GM19463 (cell line): ENCODE measurements around the gene PIGW.

Source experiments
- ATAC-seq: cut with Tn5 transposase; IDR thresholded peaks from one replicate; pipeline ENCODE4 v1.9.1; 2021; ENCODE audit warnings: mild to moderate bottlenecking, moderate library complexity; ENCODE audit not compliant: unreplicated experiment

PIGW gene, protein sequence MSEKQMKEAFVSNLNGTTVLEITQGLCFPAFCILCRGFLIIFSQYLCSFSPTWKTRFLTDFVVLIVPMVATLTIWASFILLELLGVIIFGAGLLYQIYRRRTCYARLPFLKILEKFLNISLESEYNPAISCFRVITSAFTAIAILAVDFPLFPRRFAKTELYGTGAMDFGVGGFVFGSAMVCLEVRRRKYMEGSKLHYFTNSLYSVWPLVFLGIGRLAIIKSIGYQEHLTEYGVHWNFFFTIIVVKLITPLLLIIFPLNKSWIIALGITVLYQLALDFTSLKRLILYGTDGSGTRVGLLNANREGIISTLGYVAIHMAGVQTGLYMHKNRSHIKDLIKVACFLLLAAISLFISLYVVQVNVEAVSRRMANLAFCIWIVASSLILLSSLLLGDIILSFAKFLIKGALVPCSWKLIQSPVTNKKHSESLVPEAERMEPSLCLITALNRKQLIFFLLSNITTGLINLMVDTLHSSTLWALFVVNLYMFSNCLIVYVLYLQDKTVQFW

DNA sequence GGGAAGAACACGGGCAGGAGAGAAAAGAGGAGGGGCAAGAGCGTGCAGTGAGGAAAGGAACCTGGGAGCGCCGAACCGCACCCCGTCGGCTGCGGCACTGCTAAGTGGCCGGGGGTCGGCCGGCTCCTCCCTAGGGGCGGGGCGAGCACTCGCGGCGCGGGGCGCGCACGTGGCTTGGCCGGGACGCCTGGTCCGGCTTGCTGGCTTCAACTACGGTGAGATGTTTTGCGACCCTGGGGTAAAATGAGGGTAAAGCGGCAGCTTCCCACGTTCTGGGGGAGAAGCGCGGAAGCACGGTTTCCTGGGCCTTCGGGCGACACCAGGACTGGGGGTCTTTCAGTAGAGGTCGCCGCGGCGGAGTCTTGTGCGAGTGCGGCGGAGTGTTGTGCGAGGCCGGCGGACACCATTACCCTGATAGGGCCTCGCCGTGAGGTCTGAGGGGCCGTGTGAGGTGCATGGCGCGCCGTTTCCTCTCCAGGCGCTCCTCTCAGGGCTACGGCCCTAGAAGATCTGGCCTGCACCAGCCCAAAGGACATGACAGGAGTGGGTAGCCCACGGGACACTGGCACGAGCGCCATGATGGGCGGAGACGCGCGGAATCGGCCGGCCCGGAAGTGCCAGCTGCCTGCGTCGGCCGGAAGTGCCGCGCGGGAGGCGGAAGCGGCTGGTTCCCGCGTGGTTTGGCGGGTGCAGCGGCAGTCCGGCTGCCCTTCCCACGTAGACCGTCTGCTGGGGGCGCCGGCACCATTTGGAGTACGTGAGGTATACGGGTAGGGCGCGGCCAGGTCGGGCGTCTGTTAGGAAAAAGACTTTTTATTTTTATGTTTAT is at the start of gene PIGW, which contains the start of gene MYO19:
Gene PIGW (plus strand): TSS at position 148 of the 829 bp plus-strand sequence. CDS start 2,115 bp downstream, outside the sequence.
Gene MYO19 (minus strand): TSS at position 29 of the 829 bp plus-strand sequence. CDS start 2,330 bp downstream, outside the sequence.
- peak; percentile 75 for ATAC-seq

DNA sequence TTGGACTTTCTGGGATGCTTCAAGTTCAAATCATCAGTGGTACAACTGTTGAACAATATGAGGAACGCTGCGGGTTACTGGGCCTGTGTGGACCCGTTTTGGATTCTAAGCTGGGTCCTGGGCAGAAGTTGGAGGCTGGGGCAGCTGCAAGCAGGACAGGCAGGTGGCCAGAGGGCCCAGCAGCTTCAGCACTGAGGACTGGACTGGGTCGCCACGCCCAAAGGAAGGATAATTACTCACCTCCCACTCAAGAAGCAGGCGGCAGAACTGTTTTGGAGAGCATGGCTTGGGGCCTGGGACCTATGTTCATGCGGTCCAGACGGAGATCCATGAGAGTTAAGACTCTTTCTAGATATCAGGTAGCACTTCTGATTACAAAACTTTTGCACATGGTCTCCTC is 49.8 kb upstream of the PIGW start:
- ATAC-seq, result no peak

DNA sequence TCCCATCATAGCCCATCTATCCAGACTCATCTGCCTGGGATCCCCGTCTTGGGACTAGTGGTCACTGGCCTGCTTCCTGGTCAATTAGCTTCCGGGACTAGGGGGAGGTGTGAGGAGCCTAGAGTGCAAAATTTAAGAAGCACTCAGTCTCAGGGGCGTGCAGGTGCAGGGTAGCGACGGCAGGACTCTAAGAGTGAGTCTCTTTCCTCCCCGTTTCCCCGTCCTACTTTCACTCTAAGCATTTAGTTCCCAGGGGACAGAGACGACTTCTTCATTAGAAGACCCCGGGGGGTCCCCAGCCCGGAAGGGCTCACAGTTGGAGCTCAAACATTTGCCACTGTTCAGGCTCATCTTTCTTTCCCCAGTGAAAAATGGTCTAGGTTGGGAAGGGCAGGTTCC is 49.0 kb upstream of the PIGW start:
- ATAC-seq, result no peak

DNA sequence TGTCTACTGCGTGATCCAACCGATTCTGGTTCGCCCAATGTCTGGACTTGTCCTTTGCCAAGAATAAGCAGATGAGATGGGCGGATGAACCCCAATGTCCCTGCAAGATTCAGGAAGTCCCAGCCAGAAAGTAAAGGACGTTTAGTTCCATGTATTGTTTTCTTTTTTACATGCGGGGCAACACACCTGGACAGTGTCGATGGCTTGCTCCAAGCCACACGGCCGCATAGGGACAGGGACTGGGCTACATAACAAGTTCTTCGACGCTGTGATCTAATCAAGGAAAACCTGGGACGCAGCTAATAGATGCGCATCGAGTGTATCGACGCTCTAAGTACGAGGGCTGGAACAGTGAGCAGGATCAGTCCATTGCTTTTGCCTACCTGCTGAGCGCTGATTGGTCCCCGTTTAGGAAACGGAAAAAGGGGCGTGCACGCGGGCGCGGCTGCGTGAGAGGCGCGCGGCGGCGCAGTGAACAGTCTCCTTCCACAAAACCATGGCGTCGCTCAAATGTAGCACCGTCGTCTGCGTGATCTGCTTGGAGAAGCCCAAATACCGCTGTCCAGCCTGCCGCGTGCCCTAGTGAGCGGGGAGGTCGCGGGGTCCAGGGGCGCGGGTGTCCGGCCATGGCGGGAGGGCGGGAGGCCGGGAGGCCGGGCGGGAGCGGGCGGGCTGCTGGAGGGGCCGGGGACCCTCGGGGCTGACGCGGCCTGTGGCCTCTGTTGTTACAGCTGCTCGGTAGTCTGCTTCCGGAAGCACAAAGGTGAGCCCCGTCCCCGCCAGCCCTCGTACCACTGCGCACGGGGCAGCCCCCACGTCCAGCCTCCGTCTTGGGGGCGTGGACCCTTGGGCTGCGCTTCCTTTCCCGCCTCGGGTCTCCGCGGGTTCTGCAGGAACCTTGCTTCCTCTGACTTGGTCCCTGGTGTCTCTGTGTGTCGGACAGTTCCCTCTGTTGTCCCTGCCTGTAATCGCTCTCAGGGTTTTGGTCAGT is 48.3 kb upstream of the PIGW start, which contains the start of gene ZNHIT3:
Gene ZNHIT3 (plus strand): TSS at position 478 of the 991 bp plus-strand sequence. CDS start 19 bp downstream, at position 497.
- peak; percentile 92 for ATAC-seq

DNA sequence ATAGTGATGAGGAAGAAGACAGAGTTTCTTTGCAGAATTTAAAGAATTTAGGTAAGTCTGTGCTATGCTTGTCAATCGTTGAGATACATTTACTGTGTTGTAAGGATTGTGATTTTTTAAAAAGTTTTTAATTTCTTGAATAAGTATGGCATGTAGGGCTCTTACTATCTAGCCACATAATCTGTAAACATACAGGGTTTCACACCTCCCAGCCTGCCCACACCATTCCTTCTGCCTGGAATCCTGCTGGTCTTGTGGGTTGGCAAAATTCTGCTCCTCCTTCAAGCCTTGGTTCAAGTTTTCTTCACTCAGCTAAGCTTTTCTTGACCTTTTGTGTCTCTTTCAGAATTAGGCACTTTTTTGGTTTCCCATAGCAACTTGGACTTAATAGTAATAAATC is 40.8 kb upstream of the PIGW start:
- ATAC-seq, result no peak

DNA sequence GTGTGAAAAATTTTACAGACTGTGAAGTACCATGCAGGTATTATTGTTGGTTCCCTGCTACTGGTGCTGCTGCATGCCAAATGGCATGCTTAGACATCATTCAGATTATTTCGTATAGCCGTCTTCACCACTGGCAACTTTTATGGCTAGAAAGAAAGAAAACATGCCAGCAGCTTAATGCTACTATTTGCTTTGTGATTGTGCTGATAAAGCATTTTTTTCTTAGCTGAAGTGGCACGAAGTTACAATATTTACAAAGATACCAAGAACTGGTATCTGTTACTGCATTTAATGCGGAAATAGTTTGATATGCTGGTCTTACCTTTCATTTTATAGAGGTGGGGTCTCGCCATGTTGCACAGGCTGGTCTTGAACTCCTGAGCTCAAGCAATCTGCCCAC is 40.1 kb upstream of the PIGW start:
- ATAC-seq, result no peak

DNA sequence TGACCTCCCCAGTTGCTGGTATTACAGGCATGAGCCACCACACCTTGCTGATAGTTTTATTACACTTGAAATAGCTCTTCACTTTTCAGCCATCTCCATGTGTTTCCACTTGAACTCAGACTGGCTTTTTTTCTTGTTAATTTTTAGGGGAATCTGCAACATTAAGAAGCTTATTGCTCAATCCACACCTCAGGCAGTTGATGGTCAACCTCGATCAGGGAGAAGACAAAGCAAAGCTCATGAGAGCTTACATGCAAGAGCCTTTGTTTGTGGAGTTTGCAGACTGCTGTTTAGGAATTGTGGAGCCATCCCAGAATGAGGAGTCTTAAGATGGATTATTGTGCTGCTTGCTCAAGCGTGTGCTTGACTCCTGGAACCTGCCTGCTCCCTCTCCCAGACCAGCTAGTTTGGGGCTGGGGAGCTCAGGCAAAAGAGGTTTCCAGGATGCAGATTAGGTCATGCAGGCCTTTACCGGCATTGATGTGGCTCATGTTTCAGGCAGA is 39.7 kb upstream of the PIGW start:
- no peak for ATAC-seq

DNA sequence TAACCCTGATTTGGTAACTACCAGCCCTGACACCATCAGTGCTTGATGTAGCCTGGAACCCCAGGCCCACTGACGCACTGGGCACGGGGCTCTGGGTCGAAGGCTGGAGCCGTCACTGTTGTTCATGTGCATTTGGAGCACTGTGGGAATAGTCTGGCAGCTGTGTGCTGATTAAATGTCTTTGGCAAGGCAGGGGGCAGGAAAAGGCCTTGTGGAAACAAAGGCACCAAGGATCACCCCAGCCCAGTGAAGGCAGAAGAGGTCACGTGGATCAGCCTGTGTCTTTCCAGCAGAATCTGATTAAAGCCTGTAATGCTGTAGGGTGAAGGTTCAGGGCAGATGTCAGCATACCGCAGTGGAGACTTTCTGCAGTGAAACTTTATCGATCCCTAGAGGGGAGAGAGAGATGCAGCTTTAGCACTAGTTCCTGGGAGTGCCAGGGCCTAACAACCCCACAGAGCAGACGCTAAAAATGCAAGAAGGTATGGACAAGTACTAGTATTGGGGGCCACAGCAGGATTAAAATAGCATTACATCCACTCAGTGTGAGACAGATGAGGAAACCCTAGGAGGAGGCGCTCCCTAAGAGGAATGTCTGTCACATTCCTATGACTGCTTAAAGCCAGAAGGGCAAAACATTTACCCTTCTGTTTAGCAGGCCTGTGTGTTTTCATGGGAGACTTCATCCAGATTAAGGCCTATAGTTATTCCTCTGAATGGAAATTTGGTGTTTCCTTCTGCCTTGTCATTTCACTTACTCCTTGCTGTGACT is 38.6 kb upstream of the PIGW start:
- no peak for ATAC-seq

DNA sequence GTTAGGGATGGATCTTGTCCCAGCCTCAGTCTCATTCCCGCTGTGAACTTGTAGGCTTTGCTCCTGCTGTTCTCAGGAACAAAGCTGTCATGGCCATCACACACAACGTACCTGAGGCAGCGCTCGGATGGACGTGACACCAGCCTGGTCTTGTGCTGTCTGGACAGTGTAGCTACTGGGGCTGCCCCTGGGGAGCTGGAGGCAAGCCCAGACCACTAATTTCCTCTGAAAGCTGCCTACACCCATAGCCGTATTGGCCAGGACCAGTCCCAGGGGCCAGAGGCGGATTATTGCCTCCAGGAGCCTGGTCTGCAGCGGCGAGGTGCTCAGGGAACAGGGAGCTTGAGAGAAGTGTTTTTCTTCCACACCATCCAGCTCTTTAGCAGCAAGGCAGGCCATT is 36.6 kb upstream of the PIGW start:
- no peak for ATAC-seq

DNA sequence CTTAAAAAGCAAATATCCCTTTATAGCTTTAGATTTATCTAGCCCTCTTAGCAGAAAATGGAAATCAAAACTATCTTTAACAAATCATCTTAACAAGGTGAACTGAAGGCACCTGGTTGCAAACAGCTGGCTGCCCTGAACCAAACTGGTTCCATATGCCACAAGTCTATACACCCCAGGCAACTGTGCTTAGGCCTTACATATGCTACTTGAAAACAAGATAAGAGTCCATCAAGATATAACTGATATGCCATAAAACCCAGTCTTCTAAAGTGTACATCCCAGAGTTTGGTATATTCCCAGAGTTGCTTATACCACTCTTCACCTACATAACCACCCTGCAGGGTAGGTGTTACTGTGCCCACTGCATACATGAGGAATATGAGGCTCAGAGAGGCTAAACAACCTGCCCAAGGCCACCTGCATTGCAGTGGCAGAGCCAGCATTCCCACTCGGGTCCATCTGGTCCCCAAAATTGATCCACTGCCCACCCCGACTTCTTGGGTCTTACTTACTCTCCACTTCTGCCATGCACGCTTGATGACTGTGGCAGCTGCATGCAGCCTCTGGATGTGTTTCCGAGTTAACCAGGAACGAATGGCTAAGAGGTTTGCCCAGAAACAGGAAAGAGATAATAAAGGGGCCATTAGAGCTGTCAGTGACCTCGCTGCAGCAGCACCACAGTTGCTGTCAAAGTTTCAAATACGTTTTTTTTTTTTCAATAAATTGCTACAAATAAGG is 36.1 kb upstream of the PIGW start:
- no peak for ATAC-seq

DNA sequence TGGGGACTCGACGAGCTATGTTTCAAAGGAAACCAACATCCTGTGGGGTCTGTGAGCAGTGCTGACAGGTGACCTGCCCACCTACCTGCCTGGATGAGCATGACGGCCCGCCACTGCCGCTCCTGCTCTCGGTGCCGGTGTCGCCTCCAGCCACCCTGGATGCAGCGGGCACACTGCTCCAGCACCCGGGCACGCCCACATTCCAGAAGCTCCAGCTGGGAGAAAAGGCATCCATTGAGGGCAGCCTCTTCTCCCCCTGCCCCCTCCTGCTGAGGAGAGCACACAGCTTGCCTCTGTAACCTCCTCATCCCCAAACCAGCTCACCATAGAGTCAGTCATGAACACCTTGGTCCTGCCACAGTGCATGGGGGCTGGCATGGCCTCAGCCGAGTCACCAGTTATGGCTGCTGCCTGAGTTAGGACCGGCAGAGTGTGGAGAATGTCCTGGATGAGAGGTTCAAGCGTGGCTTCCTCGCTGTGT is 34.0 kb upstream of the PIGW start:
- ATAC-seq, result no peak

DNA sequence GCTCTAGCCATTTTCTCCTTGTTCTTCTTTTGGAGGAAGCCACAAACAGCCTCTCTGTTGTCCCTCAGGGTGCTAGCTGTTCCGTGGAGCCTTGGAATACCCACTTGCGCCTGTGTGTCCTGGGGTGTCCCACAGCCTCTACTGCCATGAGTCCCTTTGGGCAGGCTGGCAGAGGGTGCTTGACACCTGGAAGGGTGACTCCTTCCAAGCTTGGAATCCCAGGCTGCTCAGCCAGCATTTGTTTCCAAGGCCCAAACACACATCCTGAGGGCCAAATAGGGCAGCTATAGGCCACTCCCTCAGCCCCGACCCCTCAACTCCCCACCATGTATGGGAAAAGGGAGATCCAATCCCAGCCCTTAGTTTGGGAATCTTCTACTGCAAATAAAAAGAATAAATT is 33.4 kb upstream of the PIGW start:
- ATAC-seq, result no peak

DNA sequence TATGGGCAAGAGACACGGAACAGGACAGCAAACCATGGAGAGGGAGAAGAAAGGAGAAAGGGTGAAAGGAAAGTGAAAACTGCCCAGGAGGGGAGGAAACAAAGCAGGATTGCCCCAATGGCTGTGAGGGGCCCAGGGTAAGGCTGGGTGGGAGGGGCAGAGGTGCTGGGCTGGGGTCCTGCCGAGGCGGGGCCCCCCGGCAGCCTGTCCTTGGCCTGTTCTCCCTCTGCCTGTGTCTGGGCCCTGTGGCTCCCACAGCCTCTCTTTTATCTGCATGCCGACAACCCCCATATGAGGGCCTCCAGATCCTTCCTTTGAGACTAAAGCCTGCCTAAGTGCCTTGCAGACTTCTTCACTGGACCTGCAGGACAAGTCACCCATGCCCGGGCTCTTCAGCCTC is 32.8 kb upstream of the PIGW start:
- no peak for ATAC-seq

DNA sequence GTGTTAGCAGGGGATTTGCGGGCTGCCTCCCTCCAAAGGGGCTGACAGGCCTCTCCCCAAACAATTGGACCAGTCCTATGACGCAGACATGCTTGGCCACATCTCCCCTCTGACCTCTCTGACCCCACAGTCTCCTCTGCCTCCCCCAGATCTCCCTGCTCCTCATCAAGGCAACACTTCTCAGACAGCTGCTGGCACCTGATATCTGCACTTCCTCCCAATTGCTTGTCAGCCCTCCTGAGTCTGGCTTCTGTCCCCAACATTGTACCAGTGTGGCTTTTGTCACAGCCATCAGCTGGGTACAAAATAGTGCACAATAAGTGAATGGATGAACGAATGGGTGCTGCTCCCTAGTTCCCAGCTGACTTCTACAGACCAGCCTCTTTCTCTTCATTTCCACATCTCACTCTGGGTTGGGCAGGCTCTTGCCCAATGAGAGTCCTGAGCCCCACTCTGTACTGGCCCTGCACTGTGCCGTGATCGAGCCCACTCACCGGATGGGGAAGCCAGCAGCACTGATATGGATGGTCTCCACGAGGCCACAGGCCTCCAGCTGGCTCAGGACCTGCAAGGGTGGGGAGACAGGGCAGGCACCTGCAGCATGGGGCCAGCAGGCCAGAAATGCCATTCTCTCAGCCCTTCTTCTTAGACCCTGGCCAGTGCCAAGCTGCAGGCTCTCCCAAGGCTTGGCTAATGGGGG is 31.2 kb upstream of the PIGW start:
- no peak for ATAC-seq

DNA sequence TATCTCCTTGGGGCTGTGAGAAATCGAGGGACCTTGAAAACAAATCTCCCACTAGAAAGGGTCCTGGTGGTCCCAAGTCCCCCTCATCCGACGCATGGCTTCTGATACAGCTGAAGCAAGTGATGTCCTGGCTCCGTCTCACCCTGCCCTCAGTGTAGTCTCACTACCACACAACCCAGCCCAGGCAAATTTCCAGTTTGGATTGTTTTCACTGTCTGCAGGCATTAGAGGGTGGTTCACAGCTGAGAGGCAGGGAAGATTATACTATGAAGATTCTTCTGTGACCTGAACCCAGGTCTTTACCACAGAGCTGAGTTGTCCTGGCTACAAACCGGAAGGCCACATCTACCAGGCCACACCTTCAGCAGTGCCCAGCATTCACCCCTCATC is 30.6 kb upstream of the PIGW start:
- no peak for ATAC-seq

DNA sequence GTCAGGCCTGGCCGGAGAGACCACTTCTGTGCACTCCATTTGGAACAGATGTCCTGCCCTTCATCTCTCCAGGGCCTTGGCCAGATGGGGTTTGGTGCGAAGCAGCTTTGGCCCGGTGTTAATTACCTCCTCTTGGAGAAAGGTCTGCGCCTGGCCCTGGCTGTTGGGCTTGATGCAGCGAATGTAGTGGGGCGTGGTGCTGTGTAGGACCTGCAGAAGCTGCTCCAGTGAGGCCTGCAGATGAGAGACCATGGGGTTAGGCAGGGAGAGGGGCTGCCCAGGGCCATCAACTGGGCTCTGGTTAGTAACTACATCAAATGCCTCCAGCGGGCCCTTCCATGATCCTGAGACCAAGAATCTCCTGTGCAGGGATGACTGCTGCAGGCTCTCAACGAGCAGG is 29.6 kb upstream of the PIGW start:
- no peak for ATAC-seq

DNA sequence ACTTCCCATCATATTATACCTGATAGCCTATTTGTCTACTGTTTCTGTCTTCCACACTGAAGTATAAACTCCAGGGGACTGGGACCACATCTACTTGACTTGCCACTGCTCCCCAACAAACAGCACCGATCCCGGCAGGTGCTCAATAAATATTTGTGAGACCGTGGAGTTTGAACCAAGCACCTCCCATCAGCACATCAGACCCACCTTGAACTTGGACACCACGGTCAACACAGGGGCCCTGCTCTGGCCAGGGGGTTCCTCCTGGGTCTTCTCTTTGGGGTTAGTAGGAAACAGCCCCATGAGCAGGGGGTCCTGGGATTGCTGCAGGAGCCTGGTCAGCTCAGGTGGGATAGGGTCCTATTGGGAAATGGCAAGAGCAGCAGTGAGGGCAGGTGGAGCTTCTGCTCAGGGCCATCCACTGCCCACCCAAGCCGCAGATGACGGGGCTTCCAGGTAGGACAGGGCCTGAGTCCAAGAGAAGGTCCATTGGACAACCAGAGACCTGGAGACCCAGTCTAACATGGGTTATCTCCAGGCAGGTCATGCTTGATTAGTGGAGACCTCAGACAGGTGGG is 28.4 kb upstream of the PIGW start:
- no peak for ATAC-seq

DNA sequence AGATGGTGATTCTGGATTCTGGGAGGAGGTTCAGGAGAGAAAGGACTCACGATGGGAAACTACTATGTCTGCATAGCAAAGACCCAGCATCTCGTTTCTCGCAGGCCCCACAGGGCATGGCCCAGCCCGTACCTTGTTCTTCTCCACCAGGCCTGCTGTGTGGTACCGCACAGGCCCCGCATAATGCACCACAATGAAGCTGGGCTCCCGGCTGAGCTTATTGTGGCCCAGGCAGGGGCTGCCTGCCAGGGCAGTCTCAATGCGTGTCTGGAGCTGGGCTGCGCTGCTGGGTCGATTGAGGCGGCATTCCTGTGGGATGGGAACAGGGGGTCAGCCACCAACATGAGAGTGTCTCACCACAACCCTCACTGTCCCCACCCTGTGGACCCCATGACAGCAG is 28.0 kb upstream of the PIGW start:
- ATAC-seq, result no peak
